ENCODE data around the gene ITIH3. TPM values are rescaled to one million over a fixed set of nuclear protein-coding genes. Genes with fewer than 3 reads are reported as not detected.

Gene ITIH3
- total RNA-seq, 1 experiment from 2014 or later, result 0.37 TPM

GRCh38 chr3:52784021-52784621 lies 10.5 kb upstream of the ITIH3 start:
- H3K4me1 Mint-ChIP-seq, result peaks cover 13% of the 10 kb centered on the region
- CTCF ChIA-PET, result interaction anchor here (1.3 to 3.5 kb wide), 3 partner anchors 8 to 37 kb away, joined by 7 to 27 read pairs (median 26); no protein-coding TSS in a partner anchor
- POLR2A ChIA-PET, result interaction anchor here (1.1 to 1.6 kb wide), 2 partner anchors 9 to 13 kb away, joined by 3 to 4 read pairs; partner anchors contain the start of gene NEK4
- no peaks in the 10 kb centered on the region for H3K27me3 Mint-ChIP-seq (ENCODE audit: low read depth)
- no peaks in the 10 kb centered on the region for H3K36me3 Mint-ChIP-seq
- DNase-seq (ENCODE audit: low spot score), result peak; percentile 5
- no peak overlapping the region for H3K4me3 Mint-ChIP-seq
- H3K9me3 Mint-ChIP-seq, result no peaks in the 10 kb centered on the region
- ATAC-seq, result no peak
- no peak overlapping the region for H3K27ac Mint-ChIP-seq
- no peak for TF ChIP-seq GTF2I (CRISPR knock-in tag; conservative IDR thresholded peaks at IDR 0.05)
- no peak for TF ChIP-seq ZNF232 (CRISPR knock-in tag; IDR thresholded peaks at IDR 0.05)
- TF ChIP-seq NR1H2 (CRISPR knock-in tag; IDR thresholded peaks at IDR 0.05), result no peak
- TF ChIP-seq, protein P1, sequence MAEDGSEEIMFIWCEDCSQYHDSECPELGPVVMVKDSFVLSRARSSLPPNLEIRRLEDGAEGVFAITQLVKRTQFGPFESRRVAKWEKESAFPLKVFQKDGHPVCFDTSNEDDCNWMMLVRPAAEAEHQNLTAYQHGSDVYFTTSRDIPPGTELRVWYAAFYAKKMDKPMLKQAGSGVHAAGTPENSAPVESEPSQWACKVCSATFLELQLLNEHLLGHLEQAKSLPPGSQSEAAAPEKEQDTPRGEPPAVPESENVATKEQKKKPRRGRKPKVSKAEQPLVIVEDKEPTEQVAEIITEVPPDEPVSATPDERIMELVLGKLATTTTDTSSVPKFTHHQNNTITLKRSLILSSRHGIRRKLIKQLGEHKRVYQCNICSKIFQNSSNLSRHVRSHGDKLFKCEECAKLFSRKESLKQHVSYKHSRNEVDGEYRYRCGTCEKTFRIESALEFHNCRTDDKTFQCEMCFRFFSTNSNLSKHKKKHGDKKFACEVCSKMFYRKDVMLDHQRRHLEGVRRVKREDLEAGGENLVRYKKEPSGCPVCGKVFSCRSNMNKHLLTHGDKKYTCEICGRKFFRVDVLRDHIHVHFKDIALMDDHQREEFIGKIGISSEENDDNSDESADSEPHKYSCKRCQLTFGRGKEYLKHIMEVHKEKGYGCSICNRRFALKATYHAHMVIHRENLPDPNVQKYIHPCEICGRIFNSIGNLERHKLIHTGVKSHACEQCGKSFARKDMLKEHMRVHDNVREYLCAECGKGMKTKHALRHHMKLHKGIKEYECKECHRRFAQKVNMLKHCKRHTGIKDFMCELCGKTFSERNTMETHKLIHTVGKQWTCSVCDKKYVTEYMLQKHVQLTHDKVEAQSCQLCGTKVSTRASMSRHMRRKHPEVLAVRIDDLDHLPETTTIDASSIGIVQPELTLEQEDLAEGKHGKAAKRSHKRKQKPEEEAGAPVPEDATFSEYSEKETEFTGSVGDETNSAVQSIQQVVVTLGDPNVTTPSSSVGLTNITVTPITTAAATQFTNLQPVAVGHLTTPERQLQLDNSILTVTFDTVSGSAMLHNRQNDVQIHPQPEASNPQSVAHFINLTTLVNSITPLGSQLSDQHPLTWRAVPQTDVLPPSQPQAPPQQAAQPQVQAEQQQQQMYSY (CRISPR knock-in tag; IDR thresholded peaks at IDR 0.05), result no peak
- no peak for TF ChIP-seq ZNF281 (CRISPR knock-in tag; IDR thresholded peaks at IDR 0.05)
- no peak for TF ChIP-seq TP53 (CRISPR knock-in tag; IDR thresholded peaks at IDR 0.05)

DNA sequence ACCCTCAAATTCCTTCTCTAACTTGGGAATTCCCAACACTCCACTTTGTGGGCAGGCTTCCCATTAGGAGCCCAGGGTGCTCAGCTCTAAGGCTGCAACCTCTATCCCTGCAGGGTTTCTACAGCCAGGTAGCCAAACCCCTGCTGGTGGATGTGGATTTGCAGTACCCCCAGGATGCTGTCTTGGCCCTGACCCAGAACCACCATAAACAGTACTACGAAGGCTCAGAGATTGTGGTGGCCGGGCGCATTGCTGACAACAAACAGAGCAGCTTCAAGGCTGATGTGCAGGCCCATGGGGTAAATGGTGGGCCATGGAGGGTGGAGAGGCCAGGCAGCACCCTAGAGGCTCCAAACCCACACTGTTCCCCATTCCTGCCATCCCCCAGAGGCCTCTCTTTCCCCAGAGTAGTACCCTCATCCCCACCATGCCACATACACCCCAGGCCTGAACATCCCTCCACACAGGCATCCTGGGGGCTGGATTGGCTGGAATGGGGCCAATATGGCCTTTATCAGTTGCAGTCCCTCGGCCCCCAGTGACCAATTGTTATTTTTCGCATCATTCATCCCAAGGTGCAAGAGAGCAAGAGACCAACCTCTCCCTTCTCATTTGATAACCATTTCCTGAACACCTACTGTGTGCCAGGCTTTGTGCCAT lies 9.5 kb upstream of the ITIH3 start:
- DNase-seq (ENCODE audit: low spot score), result no peak
- POLR2A ChIA-PET, result interaction anchor here (1.1 kb wide), 1 partner anchor 8 kb away, joined by 3 read pairs; no protein-coding TSS in a partner anchor
- TF ChIP-seq, protein P2, sequence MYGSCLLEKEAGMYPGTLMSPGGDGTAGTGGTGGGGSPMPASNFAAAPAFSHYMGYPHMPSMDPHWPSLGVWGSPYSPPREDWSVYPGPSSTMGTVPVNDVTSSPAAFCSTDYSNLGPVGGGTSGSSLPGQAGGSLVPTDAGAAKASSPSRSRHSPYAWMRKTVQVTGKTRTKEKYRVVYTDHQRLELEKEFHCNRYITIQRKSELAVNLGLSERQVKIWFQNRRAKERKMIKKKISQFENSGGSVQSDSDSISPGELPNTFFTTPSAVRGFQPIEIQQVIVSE (CRISPR knock-in tag; IDR thresholded peaks at IDR 0.05; ENCODE audit: borderline replicate concordance), result no peak
- TF ChIP-seq ELF4 (CRISPR knock-in tag; IDR thresholded peaks at IDR 0.05; ENCODE audit: low read depth) (no peak), SMAD4 (CRISPR knock-in tag; IDR thresholded peaks at IDR 0.05) (no peak), TCF7 (CRISPR knock-in tag; IDR thresholded peaks at IDR 0.05; ENCODE audit: low read depth) (no peak), NFATC4 (CRISPR knock-in tag; IDR thresholded peaks at IDR 0.05) (no peak), SMAD3 (CRISPR knock-in tag; IDR thresholded peaks at IDR 0.05; ENCODE audit: borderline replicate concordance) (no peak), ATF1 (CRISPR knock-in tag; IDR thresholded peaks at IDR 0.05) (no peak), ZNF263 (CRISPR knock-in tag; IDR thresholded peaks at IDR 0.05; ENCODE audit: low read depth) (no peak), PRRX2 (CRISPR knock-in tag; IDR thresholded peaks at IDR 0.05) (no peak), CREM (CRISPR knock-in tag; IDR thresholded peaks at IDR 0.05) (no peak), OVOL2 (CRISPR knock-in tag; IDR thresholded peaks at IDR 0.05; ENCODE audit: borderline replicate concordance) (no peak), TP53 (CRISPR knock-in tag; IDR thresholded peaks at IDR 0.05) (no peak), ZNF416 (CRISPR knock-in tag; IDR thresholded peaks at IDR 0.05) (no peak), FOXP4 (CRISPR knock-in tag; IDR thresholded peaks at IDR 0.05) (no peak), E2F5 (CRISPR knock-in tag; IDR thresholded peaks at IDR 0.05) (no peak)
- TF ChIP-seq, protein P3, sequence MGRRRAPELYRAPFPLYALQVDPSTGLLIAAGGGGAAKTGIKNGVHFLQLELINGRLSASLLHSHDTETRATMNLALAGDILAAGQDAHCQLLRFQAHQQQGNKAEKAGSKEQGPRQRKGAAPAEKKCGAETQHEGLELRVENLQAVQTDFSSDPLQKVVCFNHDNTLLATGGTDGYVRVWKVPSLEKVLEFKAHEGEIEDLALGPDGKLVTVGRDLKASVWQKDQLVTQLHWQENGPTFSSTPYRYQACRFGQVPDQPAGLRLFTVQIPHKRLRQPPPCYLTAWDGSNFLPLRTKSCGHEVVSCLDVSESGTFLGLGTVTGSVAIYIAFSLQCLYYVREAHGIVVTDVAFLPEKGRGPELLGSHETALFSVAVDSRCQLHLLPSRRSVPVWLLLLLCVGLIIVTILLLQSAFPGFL (CRISPR knock-in tag; IDR thresholded peaks at IDR 0.05; ENCODE audit: borderline replicate concordance), result no peak
- TF ChIP-seq, protein P4, sequence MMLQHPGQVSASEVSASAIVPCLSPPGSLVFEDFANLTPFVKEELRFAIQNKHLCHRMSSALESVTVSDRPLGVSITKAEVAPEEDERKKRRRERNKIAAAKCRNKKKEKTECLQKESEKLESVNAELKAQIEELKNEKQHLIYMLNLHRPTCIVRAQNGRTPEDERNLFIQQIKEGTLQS (CRISPR knock-in tag; conservative IDR thresholded peaks at IDR 0.05), result no peak

More for the DNA sequence above, 9.5 kb upstream of the ITIH3 start:
- CTCF ChIA-PET, result interaction anchor here (1.3 to 5.4 kb wide), 3 partner anchors 7 to 36 kb away, joined by 7 to 41 read pairs (median 27); no protein-coding TSS in a partner anchor
- H3K36me3 Mint-ChIP-seq, result no peaks in the 10 kb centered on the region
- ATAC-seq, result no peak
- H3K27ac Mint-ChIP-seq, result no peak overlapping the region
- no peaks in the 10 kb centered on the region for H3K27me3 Mint-ChIP-seq (ENCODE audit: low read depth)
- H3K4me1 Mint-ChIP-seq, result peaks cover 13% of the 10 kb centered on the region
- no peaks in the 10 kb centered on the region for H3K9me3 Mint-ChIP-seq
- H3K4me3 Mint-ChIP-seq, result no peak overlapping the region

Data from WTC11 (cell line).